Stimulated activated CD4-positive, alpha-beta T cell treated with anti-CD3 and anti-CD28 coated beads, Interleukin-15, amount 100 ng/mL, for 24 hours (primary cell): ENCODE measurements around the gene NTN3.

Source experiments
- DNase-seq: peaks from one replicate; pipeline ENCODE4 v3.0.0-alpha.2; 2020

The NTN3 gene

DNA sequence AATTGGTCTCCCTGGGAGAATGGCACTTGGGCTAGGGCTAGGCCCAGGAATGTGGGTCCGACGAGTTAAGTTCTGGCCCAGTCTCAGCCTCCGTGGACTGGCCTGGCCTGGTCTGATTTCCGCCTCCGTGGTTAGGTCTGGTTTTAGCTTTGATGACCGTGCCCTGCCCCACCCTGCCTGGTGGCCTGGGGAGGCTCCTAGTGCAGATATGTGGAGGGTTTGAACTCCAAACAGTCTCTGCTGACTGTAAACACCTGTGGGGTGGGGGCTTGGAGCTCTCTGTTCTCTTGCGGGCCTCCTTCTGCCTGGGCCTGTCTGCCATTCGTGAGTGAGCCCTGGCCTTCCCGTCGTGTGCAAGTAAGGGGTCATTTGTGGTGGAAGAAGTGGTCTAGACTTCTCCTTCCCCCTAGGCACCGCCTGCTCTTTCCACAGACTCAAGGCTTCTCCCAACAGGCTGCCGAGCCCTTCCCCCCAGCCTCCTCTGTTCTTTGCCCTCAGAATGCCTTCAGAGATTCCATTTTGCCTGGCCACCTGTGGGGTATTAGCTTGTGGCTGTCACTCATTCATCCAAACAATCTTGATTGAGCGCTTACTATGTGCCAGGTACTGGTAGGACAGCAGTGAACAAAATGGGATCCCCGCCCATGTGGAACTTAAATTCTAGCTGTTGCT lies 44.2 kb downstream of the NTN3 start:
- no peak for DNase-seq

DNA sequence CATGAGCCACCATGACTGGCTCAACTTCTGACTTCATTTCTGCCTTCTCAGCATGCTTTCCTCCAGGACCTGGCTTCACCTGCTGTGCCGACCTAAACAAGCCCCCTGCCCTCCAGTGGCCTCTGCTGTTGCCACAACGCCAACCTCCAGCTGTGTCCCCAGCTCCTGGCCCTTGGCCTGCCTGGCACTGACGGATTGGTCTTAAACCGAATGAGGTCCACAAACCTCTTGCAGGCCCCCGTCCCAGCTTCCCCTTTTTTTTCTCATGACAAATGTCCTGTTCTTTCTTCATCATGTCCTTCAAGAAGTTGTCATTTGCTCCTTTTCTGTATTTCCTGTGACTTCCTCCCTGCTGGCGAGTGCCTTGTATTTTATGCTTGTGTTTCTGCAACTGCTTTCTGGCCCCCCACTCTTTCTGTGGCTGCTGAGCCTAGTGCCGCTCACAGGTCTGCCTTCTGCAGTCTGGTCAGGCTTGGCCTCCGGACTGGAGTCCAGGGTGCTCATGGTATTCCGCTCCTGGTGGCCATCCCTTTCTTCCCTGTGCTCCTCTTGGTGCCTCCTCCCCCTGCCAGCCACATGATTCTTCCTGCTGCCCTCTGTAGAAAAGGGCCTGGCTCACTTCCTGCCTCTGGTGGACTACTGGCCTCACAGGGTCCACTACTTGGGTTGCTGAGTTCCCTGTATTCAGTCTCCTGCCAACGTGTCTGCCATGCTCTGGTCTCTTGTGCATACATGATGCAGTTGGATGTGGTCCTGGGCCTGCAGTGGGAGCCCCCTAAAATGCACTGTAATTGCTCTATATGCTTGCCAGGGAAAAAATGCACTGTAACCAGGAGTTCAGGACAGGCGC lies 45.5 kb downstream of the NTN3 start:
- DNase-seq, result no peak

DNA sequence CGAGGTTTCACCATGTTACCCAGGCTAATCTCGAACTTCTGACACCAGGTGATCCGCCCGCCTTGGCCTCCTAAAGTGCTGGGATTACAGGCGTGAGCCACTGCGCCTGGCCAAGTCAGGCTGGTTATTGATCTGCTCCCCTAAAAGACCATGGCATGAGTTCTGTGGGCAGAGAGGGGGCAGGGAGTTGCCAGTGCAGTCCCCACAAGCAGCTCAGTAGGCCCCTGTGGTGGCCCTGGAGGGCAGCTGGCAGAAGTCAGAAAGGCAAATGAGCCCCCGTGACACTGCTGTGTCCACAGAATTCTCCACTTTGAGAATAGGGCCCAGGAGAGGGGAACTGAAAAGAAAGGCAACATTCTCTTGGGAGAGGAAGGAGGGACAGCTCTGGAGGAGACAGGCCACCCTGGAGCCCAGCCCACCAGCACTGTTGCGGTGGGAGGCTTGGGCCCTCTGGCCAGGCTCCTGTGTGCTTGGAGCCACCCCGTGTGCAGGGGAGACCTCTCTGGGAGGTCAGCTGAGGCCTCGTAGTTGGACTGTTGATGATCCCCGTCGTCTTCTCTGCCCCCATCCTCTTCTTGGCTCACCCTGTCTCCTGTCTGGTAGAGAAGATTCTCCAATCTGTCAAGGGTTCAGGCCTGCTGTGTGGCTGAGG lies 47.0 kb downstream of the NTN3 start:
- DNase-seq, result no peak

DNA sequence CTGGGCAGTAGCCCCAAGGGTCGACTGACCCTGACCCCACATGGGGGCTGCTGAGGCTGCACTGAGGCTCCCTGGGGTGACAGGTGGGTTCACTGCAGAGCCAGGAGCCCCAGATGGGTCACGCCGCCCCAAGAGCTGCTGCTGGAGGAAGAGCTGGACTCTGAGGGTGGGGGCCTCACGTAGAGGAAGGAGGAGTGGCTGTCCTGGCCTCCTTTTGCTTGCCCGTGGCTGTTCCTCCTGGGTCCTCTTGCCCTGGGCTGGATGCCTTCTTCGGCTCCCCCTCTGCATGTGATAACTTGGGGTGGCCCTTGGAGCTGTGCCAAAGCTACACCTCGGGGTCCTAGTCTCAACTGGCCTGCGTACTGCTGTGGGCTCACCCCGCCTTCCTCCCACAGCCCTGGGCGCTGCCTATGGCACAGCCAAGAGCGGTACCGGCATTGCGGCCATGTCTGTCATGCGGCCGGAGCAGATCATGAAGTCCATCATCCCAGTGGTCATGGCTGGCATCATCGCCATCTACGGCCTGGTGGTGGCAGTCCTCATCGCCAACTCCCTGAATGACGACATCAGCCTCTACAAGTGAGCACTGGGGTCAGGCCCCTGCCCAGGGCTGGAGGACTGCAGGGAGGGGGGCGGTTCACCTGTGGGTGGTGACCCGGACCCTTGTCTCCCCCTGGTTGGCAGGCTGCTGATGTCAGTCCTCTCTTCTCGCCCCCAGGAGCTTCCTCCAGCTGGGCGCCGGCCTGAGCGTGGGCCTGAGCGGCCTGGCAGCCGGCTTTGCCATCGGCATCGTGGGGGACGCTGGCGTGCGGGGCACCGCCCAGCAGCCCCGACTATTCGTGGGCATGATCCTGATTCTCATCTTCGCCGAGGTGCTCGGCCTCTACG lies 48.0 kb downstream of the NTN3 start:
- no peak for DNase-seq

DNA sequence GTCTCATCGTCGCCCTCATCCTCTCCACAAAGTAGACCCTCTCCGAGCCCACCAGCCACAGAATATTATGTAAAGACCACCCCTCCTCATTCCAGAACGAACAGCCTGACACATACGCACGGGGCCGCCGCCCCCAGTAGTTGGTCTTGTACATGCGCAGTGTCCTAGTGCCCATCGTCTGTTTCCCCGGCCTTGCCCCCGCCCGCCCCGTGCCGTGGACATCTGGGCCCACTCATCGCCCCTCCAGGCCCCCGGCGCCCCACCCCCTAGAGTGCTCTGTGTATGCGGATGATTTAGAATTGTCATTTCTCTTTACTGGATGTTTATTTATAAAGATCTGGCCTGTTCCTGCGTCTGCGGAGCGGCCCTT lies 48.6 kb downstream of the NTN3 start:
- no peak for DNase-seq

DNA sequence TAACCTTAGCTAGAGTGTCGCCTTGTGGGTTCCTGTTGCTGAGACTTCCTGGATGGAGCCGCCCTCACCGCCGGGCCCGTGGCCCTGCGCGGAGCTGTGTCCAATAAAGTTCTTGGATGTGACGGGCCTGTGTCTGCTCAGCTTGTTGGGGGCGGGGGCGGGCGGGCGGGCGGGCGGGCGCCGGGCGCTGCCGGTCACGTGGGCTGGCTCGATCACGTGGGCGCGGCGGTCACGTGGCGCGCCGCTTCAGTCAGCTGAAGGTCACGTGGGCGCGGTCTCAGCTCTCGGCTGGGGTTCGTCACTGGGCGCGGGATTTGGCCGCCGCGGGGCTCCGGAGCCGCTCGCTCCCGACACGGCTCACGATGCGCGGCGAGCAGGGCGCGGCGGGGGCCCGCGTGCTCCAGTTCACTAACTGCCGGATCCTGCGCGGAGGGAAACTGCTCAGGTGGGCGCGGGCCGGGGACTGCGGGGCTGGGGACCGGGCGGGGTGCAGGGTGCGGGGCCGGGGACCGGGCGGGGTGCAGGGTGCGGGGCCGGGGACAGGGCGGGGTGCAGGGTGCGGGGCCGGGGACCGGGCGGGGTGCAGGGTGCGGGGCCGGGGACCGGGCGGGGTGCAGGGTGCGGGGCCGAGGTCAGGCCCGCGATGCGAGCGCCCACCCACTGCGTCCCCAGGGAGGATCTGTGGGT lies 49.1 kb downstream of the NTN3 start, which contains the start of gene AMDHD2:
TSS of gene AMDHD2 (plus strand) at position 275 of the 687 bp plus-strand sequence. CDS start at position 363, 88 bp downstream.
- DNase-seq, result peak; percentile 93

DNA sequence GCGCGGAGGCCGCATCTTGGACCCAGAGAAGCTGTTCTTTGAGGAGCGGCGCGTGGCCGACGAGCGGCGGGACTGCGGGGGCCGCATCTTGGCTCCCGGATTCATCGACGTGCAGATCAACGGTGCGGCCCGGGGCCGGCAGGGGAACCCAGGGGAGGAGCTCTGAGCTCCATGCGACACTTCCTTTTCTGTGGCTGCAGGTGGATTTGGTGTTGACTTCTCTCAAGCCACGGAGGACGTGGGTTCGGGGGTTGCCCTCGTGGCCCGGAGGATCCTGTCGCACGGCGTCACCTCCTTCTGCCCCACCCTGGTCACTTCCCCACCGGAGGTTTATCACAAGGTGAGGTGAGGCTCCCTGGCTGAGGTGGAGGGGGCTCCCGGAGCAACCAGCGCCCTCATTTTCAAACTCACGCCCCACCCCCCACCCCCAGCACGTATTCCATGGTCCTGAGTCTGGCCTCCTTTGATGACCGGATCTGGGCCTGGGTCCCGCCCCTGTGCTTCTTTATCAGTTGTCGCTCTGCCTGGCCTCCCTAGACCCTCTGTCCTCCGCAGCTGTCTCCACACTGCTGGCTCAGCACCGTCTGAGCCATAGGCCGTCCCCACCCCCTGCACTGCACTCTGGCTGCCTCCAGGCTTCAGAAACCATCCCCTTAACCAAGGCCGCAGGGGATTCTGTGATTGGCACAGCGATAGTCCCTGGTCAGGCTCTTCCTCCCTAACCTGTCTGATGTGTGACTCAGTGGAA lies 49.9 kb downstream of the NTN3 start:
- DNase-seq, result peak; percentile 55
